SH-SY5Y (cell line): Measurements from ENCODE around the gene ZNF561.

ENCODE experiments used
- GATA2 ChIP-seq: IDR thresholded peaks from 2 replicates; pipeline ENCODE4 v1.6.1; 2011; ENCODE audit warnings: mild to moderate bottlenecking, low read depth, low read length
- GATA3 ChIP-seq: IDR thresholded peaks from 2 replicates; pipeline ENCODE4 v1.6.1; 2011; ENCODE audit warnings: low read depth, mild to moderate bottlenecking, low read length, moderate library complexity

The ZNF561 gene

DNA sequence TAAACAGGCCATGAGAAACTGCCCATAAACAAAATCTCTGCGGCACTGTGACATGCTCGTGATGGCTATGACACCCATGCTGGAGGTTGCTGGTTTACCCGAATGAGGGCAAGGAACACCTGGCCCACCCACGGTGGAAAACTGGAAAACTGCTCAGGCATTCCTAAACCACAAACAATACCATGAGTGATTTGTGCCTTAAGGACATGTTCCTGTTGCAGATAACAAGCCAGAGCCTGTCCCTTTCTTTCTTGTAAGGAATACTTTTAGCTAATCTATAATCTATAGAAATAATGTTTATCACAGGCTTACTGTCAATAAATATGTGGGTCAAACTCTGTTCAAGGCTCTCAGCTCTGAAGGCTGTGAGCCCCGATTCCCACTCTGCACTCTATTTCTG, 12.1 kb downstream of the ZNF561 start:
- no peak for TF ChIP-seq GATA3
- no peak for TF ChIP-seq GATA2

GRCh38 chr19:9597027-9597426, 24.0 kb downstream of the ZNF561 start:
- no peak for TF ChIP-seq GATA3
- TF ChIP-seq GATA2 = no peak

DNA sequence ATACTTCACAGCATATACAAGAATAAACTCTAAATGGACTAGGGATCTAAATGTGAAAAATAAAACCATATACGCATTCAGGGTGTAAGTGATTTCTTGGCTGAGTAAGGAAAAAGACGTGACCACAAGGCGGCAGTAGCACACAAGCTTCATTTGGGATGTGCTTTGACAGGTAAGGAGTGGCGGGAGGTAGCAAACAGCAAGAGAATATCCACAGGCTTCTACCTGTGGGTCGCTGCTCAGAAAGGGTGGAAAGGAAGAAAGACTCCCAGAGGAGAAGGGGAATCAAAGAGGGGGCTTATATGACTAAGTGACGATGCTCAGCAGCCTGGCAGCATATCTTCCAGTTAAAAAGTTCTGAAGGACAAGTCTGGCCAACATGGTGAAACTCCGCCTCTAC, 34.3 kb downstream of the ZNF561 start:
- no peak for TF ChIP-seq GATA3
- no peak for TF ChIP-seq GATA2

GRCh38 chr19:9584073-9584833, 36.8 kb downstream of the ZNF561 start, which contains the start of gene ZNF121:
ZNF121 (minus strand) TSS chr19:9584504; CDS start chr19:9568097, 16,407 bp downstream.
- 0 out of 2 replicates have a peak, but pooled peaks have one; percentile 21 for TF ChIP-seq GATA2
- TF ChIP-seq GATA3 = no peak

DNA sequence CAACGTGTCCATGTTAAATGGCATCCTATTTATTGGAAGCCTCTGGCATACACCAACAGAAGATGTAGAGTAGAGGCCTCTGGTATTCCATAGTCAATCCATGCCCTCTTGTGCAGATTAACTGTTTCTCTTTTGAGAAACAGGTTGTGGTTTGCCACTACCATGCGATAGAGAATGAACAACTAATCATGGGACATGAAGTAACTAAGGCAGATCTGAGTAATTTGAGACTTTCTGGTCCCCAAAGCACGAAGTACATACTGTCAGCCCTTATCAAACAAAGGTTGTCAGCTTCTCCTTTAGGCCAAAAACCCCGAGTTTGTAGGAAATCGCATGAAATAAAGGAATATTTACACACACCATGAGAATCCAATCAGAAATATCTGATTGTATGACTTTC, 40.3 kb downstream of the ZNF561 start:
- no peak for TF ChIP-seq GATA3
- TF ChIP-seq GATA2 = no peak

DNA sequence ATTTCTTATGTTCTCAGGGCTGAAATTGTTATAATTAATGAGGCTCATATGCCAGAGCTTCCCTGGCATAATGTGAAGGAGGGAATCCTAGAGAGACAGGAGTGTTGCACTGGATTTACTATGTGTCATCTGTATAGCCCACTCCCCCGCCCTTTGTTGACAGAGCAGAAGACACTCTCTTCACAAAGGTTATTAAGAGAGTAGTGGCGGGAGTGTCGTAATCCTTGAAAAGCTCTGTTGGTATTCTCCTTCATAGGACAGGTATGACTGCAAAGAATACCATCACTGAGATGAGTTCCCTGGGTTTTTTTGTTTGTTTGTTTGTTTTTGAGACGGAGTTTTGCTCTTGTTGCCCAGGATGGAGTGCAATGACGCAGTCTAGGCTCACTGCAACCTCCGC, 50.8 kb downstream of the ZNF561 start:
- TF ChIP-seq GATA3 (no peak), GATA2 (no peak)

GRCh38 chr19:9566729-9567128, 54.3 kb downstream of the ZNF561 start:
- no peak for TF ChIP-seq GATA3
- TF ChIP-seq GATA2 = no peak

DNA sequence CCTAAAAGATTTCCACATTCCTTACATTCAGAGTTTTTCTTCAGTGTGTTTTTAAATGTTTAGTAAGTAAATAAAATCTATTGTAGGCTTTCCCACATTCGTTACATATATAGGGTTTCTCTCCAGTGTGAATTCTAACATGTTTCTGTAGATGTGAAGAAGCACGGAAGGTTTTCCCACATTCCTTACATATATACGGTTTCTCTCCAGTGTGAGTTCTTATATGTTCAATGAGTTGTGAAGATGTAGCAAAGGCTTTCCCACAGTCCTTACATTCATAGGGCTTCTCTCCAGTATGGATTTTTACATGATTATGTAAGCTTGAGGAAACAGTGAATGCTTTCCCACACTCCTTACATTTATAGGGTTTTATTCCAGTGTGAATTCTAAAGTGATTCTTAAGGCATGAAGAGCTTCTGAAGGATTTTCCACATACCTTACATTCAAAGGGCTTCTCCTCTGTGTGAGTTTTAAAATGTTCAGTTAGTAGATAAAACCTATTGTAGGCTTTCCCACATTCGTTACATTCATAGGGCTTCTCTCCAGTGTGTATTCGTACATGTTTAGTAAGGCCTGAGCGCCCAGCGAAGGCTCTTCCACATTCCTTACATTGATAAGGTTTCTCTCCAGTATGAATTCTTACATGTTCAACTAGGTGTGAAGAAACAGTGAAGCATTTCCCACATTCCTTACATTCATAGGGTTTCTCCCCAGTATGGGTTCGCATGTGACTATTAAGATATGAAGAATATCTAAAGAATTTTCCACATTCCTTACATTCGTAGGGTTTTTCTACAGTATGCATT, 54.9 kb downstream of the ZNF561 start:
- TF ChIP-seq GATA3 (no peak), GATA2 (no peak)
